Nephron progenitor cell (in vitro differentiated cells): Measurements from ENCODE around the gene TBC1D22A.

ENCODE experiments used
- DNase-seq: peaks from one replicate; pipeline ENCODE4 v3.0.0; 2021
- H3K27ac Mint-ChIP-seq: 2 replicates; pipeline ENCODE4 v1.8.0; 2021; ENCODE audit warnings: mild to moderate bottlenecking, moderate library complexity, mixed read lengths
- H3K27me3 Mint-ChIP-seq: 2 replicates; pipeline ENCODE4 v1.8.0; 2021; ENCODE audit warnings: mild to moderate bottlenecking, low read depth, mixed read lengths; ENCODE audit not compliant: poor library complexity
- H3K36me3 Mint-ChIP-seq: 2 replicates; pipeline ENCODE4 v1.8.0; 2021; ENCODE audit warnings: low read depth, mixed read lengths
- H3K4me1 Mint-ChIP-seq: 2 replicates; pipeline ENCODE4 v1.8.0; 2021; ENCODE audit warnings: mixed read lengths
- H3K4me3 Mint-ChIP-seq: 2 replicates; pipeline ENCODE4 v1.8.0; 2021; ENCODE audit warnings: mild to moderate bottlenecking, moderate library complexity, mixed read lengths
- H3K9me3 Mint-ChIP-seq: 2 replicates; pipeline ENCODE4 v1.8.0; 2021; ENCODE audit warnings: mild to moderate bottlenecking, moderate library complexity, mixed read lengths
- TF ChIP-seq, protein P1 (sequence below): fragments of 200-600 bp; sonication (generic); IDR thresholded peaks from 2 replicates; pipeline ENCODE4 v1.5.0; 2021; ENCODE audit warnings: antibody characterized with exemption

TBC1D22A gene

DNA sequence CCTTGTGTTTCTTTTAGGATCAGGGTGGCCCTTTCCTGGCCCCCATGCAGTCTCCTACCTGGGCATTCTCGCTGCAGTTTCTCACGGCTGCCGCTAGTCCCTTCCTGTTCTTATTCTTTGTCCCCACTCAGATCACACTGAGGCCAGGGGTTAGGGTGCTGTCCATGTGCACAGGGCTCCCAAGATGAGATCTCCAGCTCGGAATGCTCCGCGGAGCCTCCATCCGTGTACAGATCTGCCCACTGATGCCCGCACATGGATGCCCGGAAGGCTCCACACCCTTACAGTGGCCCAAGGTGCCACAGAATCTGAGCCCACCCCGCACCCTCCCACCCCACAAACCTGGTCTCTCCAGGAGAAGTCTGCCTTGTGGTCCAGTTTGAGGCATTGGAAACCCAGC, 457.3 kb downstream of the TBC1D22A start:
- Mint-ChIP-seq H3K27me3 (peaks cover 10% of the 10 kb centered on the region), H3K9me3 (peaks cover 81% of the 10 kb centered on the region), H3K4me1 (no peaks in the 10 kb centered on the region), H3K4me3 (no peak overlapping the region), H3K36me3 (no peaks in the 10 kb centered on the region), H3K27ac (no peak overlapping the region)
- TF ChIP-seq, protein P1, sequence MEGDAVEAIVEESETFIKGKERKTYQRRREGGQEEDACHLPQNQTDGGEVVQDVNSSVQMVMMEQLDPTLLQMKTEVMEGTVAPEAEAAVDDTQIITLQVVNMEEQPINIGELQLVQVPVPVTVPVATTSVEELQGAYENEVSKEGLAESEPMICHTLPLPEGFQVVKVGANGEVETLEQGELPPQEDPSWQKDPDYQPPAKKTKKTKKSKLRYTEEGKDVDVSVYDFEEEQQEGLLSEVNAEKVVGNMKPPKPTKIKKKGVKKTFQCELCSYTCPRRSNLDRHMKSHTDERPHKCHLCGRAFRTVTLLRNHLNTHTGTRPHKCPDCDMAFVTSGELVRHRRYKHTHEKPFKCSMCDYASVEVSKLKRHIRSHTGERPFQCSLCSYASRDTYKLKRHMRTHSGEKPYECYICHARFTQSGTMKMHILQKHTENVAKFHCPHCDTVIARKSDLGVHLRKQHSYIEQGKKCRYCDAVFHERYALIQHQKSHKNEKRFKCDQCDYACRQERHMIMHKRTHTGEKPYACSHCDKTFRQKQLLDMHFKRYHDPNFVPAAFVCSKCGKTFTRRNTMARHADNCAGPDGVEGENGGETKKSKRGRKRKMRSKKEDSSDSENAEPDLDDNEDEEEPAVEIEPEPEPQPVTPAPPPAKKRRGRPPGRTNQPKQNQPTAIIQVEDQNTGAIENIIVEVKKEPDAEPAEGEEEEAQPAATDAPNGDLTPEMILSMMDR, result no peak
- no peak for DNase-seq

- no peak for DNase-seq
- H3K27me3 Mint-ChIP-seq, result peaks cover 10% of the 10 kb centered on the region
- H3K36me3 Mint-ChIP-seq, result no peaks in the 10 kb centered on the region
- H3K4me1 Mint-ChIP-seq, result no peaks in the 10 kb centered on the region
- H3K4me3 Mint-ChIP-seq, result no peak overlapping the region
- TF ChIP-seq, protein P1, result no peak
- H3K9me3 Mint-ChIP-seq, result peaks cover 74% of the 10 kb centered on the region
- no peak overlapping the region for H3K27ac Mint-ChIP-seq
These were observed 458.3 kb downstream of the TBC1D22A start for GRCh38 chr22:47220752-47221151.

DNA sequence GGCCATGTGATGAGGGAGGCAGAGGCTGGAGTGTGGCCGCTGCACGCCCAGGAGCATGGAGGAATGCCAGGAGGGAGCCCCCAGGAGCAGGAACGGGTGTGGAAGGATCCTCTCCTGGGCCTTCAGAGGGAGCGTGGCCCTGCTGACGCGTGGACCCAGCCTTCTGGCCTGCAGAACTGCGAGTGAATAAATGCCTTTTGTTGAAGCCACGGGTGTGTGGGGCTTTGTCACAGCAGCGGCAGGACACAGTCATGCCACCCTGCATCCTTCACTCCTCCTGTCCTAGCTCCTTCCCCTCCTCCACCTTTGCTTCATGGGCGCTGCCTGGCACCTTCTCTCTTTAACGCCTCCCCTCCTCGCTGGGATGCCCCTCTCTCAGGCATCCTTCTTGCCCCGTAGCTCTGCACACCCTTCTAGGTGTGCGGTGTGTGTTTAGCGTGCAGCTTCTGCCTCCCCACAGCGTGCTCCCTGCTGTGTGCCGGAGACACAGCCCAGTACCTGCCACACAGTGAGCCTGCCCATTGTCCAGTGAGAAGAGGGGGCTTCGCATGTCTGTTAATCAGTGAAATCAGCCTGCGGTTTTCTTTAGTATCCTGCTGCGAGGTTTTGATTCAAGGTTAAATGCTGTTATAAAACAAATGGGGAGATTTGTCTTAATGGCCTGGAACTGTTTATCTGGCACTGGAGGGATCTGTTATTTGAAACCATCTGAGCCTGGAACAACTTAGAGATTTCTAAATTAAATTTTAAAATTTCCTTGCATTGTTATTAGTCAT, 459.6 kb downstream of the TBC1D22A start:
- Mint-ChIP-seq H3K4me3 (no peak overlapping the region), H3K27ac (no peak overlapping the region), H3K9me3 (peaks cover 77% of the 10 kb centered on the region), H3K36me3 (no peaks in the 10 kb centered on the region), H3K4me1 (no peaks in the 10 kb centered on the region), H3K27me3 (peaks cover 7% of the 10 kb centered on the region)
- no peak for DNase-seq
- TF ChIP-seq, protein P1, result no peak
